GM18499 (cell line): ENCODE data around the gene PIK3R1.
"Not testable (repeated sequence)": the region's sequence is repeated elsewhere in the genome, so short reads cannot be mapped to it uniquely, and the experiment has no call there.

Source experiments
- ATAC-seq: cut with Tn5 transposase; IDR thresholded peaks from one replicate; pipeline ENCODE4 v1.9.1; 2021; ENCODE audit warnings: moderate number of reproducible peaks; ENCODE audit not compliant: insufficient read depth, unreplicated experiment

The PIK3R1 gene

DNA sequence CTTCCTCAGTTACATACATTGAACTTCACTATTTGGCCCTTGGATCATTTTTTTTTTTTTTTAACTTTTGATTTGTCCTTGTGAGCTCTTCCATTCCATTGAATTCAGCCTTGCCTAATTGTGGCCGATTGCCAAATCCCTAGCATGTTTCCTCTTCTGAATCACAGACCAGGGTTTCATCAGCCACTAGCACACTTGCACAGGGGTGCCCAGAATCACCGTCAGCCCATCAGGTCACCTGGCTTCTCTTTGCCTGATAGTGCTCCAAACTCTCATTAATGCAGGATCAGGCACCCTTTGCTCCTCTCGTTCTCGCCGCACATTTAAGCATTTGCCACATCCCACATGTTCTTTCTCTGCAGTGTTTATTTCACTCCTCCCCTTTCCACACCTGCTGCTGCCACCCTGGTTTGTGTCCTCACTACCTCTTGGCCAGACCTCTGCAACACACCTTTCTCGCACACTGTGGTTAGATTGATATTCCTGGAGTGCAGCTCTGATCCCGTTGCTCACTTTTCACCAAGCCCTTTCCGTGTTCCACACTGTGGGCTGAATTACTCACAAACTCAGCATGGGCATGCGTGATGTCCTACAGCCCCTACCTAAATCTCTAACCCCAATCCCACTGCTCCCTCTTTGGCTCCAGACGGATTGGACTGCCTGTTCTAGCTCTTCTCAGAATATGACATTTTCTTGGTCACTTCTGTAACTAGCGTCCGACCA, 9.8 kb downstream of the PIK3R1 start:
- no peak for ATAC-seq

DNA sequence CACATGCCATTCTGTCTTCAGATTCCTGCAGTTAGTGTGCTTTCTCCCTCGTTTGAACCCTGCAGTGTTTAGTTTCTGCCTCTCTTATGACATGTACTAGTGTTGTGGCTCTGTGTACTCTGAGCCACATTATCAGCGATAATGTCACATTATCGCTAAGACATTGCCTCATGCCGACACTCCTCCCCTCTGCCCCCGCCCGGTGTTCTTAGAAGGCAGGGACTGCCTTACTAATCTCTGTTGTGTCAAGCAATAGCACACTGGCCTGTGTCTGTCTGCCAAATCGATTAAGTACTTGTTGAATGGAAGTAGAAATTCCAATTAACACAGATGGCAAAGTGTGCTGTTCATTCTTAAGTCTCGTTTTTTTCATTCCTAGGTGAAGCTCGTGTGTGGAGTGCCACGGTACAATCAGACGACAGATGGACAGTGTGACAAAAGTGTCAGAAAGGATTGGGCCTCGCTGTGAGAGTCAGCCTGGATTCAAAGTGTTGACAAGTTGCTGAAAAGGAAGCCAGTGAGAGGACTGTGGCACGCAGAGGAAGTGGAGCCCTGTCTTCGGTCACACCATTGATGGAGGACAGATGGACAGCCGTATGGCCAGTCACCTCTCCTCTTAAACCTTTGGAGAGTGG, 10.5 kb downstream of the PIK3R1 start:
- ATAC-seq, result no peak

DNA sequence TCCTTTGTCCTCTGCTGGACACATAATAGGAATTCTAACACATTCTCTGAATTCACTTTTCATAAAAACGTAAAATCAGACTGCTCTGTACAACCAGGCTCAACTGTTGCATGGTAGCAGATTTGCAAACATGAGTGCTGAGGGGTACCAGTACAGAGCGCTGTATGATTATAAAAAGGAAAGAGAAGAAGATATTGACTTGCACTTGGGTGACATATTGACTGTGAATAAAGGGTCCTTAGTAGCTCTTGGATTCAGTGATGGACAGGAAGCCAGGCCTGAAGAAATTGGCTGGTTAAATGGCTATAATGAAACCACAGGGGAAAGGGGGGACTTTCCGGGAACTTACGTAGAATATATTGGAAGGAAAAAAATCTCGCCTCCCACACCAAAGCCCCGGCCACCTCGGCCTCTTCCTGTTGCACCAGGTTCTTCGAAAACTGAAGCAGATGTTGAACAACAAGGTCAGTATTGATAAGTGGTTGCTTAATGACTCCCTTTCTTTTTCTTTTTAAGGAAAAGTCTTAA, 11.1 kb downstream of the PIK3R1 start:
- no peak for ATAC-seq

DNA sequence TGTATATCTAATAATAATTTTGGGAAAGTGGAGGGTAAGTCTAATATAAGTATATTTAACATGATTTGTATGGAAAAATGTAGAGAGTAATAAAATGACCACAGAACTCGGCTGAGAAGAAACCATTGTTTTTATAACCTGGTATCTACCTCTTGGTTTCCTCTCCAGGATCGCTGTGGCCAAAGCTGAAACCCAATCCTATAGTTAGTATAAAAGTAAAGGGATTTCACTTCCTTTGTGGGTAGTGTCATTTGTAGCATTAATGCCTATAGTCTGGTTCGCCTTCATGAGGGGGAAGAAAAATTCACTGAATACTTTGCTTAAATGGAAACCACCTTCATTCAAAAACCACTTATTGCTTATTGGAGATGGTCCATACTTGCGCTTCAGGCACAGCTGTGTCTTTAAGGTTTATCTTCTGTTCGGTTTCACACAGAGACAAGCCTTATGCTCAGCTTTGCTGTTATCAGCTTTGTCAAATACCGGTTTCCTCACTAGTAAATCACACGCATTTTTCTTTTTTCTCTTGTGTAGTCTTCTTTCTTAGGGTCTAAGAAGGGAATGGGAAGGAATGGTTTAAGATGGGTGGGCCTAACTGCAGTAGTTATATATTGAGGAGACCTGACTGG, 12.1 kb downstream of the PIK3R1 start:
- ATAC-seq, result no peak

DNA sequence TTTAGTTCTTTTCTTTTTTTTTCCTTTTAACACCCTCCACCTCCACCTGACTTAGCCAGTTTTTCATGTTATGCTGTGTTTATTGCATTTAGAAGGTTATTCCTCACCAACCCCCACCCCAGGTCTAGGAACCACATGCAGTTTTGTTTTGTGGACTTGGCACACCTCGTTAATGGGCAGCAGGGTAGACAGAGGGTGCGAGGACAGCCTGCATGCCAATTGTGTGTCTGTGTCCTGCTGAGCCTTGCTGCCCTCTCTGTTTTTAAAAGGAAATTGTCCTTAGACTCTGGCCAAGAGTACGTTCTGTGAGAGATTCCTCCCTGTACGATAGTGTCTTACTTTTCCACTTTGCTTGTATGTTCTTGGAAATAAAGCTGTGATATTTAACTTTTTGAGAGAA, 13.9 kb downstream of the PIK3R1 start:
- no peak for ATAC-seq

DNA sequence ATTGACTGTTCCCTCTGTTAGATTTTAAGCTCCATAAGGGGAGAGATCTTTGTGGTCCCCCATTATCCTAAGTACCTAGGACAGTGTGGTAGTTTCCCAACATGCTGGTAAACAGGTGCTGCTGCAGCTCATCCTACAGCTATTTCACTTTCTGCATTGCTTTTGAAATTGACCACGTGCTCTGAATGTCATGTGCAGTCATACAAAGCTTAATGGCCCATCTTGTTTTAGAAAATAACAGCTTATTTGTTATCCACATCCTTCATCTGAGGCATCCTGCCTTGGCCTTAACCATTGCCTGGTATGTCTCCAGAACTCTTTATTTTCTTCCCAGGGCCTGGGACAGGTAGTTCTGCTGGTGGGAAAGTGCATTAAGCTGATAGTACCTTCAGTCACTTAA, 14.7 kb downstream of the PIK3R1 start:
- ATAC-seq, result no peak

DNA sequence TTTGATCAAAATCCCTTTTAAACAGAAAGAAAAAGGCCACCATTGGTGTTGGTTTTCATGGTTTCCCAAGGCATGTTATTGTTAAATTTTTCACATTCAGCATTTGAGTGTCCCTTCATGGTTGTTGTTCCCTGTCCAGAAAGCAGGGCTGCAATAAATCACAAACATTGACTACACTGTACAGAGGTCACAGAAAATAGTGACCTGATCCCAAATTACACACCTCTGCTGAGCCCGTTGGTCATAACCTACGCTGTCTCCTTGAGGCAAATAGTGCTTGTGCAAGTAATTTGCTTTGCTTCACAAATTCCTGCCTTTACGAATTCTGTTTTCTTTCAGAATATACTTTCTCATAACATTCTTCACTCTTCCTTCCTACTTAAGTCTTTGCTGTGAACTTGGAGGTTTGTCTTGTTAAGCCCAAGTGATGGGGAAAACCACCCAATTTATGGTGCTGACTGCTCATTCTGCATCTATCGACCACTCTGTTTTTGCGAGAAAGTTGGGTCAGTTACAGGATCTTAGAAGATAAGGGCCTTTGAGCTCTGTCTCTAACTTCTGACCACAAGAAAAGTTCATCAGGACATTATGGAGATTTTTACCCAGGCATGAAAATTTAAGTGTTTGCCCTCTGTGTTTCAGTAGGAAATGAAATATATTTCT, 16.0 kb downstream of the PIK3R1 start:
- no peak for ATAC-seq

DNA sequence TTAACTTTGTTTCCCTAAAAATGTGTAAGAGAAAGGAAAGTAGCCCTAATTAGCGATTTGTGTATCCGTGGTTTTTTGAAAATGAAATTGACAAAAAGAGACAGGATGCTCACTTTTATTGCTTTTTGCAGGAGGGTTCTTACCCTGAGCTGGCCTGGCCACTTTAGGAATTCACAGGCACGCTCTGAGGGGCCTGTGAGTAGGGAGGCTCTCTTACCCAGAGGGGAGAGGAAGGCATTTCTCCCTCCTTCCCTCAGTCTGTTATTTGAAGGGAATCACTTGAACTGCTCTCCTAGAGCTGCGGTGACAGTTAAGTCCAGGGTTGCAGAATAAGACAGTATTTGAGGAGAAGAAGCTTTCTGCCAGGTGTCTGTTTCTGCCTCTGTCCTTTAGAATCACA, 16.7 kb downstream of the PIK3R1 start:
- ATAC-seq, result no peak

DNA sequence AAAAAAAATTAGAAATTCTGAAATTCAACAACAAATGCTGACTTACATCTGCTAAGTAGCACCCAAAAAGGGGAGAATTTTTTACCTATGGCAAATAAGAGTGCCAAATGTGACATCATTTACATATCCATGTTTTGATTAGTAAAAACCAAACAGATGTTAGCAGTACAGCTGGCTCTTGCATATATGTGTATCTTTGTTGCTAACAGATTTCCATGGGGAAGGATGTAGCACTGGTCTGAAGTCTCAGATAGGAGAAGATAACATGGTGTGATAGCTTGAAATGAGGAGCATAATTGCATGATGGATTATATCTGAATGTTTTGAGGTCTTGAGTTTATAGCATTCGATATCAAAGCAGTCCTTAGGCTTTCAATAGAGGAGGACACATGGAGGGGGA, 17.5 kb downstream of the PIK3R1 start:
- no peak for ATAC-seq

DNA sequence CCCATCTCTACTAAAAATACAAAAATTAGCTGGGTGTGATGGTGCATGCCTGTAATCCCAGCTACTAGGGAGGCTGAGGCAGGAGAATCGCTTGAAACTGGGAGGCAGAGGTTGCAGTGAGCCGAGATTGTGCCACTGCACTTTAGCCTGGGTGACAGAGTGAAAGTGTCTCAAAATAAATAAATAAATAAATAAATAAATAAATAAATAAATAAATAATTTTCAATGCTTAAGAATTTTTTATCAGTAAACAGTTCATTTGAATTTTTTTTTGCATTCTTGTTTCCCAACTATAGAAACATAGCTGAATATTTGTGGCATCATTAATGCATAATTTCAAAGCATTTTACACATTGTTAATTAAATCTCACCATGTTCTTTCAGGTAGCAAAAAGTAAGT, 19.7 kb downstream of the PIK3R1 start:
- ATAC-seq, result not testable (repeated sequence)

DNA sequence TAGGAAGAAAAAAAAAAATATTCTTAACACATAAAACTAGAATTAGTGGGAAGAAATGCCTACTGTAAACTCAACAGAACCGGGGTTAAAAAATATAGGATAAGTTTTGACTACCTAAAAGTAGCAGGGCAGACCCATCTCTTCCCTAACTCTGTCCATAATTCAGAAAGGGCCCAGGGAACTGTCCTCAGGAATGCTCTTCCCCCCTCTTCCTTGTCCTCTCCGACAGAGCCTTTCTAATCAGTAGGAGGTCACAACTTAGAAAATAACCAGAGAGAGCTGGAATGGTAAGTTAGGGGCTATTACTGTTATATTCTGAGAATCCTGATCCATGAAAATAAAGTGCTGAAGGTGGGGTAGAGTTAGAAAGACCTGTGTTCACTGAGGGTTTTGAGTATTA, 22.2 kb downstream of the PIK3R1 start:
- ATAC-seq, result no peak

DNA sequence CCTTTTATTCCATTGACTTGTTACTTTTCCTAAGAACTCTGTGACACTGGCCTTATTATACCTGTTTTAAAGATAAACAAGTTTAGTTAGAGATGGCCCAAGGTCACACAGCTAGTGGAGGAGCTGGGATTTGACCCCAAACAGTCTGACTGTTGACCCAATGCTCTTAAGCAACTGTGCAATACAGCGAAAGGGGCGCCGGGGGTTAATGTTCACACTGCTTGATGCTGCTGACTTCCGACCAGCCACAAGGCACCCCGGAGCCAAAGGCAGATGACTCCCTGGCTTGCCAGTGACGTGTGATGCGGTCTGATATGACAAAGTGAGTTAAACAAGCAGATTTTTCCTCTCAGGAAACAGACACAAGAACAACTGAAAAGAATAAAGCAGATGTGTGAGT, 23.9 kb downstream of the PIK3R1 start:
- ATAC-seq, result peak; percentile 71

DNA sequence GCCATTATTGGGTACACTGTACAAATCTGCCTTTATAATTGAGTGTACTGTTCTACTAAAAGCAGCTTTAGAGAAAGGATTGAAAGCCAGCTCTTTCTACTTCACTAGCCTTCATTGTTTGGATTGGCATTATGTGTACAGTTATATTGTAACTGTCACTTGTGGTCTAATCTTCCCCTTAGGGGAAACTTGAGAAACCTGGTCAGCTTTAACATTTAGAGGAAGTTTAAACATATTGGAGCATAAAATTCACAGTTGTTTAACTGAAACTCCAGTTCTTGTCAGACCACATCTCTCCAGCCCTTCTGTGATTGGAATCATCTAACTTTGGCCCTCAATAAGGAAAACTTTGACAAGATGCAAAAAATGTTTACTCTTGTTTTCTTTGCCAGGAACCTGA, 24.6 kb downstream of the PIK3R1 start:
- ATAC-seq, result peak; percentile 45

DNA sequence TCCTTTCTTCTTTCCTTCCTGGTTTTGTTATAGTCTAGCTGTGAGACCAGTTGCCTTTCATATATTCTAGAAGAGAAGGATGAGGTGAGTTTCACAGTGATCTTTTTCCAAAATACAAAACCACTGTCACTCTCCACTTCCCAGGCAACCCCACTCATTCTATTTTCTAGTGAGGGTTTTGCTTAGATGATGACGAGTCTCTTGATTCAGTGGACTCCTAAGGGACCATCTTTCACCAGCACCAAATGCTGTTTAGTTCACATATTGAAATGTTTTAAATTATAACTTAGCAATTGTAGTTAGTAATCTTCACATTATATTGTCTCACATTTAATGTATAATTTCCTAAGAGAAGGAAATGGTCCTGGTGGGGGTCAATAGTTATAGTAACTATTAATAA, 25.2 kb downstream of the PIK3R1 start:
- ATAC-seq, result no peak

DNA sequence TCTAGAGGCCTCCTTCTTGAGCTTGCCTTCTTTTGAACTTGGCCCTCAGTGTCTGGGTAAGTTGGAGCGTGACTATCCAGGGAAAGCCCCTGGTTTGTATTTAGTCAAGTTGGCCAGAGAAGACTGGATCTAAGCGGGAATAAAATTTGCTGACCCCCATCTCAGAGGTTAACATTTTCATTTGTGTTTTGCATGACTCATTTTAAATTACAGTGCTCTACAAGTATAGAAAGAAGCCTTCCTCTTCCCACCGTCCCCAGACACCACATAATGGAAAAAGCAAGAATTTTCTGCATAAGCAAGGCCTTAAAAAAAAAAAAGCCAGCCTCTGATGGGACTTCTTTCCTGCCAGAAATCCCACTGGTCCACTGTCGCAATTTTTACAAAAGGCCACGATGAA, 27.2 kb downstream of the PIK3R1 start:
- ATAC-seq, result no peak

DNA sequence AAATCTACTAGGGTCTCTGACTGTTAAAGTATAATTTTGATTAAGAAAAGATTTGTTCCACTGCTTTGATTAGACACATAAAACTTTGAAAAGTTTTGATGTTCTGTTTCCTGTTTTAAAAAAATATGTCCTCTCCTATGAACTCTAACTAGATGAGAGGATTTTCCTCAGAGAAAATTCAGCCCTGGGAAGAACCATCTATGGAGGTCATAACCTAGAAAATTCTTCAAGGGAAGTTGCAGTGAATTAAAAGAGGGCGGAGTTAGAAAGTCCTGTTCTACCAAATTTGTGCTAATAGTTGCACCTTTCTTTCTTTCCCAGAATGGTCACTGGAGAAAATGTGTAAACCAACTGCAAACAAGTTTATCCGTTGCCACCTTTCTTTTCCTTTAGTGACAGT, 27.7 kb downstream of the PIK3R1 start:
- no peak for ATAC-seq

DNA sequence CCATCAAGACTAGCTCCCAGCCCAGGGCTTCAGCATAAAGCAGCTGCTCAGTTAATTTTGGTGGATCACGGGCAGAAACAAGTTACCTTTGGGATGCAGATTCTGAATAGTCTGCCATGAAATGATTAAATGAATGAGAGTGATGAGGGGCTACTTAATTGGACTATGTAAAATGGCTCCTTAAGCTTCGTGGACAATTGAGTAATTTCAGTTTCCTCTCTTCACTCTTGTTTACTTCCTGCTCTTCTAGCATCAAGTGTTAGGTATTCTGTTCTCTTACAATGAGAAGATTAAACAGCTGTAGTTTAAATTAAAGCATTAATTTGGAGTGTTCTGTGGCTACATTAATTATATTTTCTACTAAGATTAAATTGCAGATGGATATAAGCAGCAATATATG, 28.1 kb downstream of the PIK3R1 start:
- ATAC-seq, result no peak

DNA sequence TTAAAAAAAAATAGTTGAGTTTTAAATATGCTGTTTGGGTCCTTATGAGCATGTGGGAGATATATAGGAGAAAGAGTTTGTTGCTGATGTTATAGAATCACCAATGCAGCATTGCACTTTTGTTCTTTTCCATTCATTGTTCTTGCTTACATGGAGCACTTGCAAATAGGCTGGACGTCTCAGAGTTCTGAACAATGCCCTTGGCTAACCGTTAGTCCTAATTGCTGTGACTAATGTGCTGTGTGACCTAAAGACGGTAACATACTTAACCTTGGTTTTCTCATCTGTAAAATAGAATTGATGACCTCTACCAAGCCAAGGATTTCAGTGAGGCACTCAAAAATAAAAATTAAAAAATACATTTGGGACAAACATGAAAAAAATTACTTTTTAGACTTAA, 29.8 kb downstream of the PIK3R1 start:
- ATAC-seq, result no peak

DNA sequence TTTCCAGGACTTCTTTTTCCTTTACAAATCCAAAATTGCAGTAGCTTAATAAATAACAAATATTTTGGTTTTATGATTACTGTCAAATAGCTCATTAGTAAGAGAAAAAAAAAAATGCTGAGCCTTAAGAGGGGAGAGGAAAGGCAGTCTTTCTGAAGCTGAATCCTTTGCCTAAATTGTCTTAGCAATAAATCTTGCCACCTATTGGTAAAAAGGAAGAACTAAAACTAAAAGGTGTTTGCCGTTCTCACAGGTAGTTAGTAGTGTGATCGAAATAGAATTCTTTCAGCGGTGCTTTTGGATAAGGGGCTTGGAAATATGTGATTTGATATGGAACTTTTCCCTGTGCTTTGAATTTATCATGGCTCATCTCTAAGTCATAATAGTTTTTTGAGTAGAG, 31.2 kb downstream of the PIK3R1 start:
- ATAC-seq, result no peak

DNA sequence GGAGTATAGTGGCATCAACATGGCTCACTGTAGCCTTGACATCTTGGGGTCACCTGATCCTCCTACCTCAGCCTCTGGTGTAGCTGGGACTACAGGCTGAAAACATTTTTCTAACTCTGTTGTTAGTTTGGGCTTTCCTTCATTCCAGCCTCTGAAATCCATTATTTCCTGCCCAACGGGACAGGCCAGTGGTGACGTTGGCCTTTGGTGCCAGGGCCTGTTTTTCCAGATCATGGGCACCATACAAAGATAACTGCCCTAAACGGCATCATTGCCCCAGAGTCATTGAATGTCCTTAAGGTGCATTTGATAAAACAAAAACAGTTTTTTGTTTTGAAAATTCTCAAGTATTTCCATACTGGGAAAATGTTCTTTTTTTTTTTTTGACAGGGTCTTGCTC, 32.1 kb downstream of the PIK3R1 start:
- no peak for ATAC-seq

DNA sequence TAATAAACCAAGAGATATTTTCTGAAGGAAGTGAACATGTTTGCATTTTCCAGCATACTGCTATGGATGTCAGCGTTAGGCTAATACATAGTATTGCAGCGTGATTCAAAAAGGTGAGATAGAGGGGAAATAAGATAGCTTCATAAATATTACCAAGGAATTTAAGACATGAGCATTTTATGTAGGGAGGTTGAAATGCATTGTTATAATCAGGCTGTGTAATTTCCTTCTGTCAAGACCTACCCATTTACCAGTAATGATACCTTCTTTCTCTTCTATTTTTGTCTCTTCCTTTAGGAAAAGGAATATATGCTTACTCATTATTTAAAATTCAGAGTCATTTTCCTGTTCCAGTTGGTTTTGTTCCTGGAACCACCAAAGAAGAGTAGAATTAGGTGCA, 33.3 kb downstream of the PIK3R1 start:
- no peak for ATAC-seq
